RWPE2 (cell line): Measurements from ENCODE around the gene CYB5R3.

ENCODE experiments used
- ATAC-seq: fragments of 200-7000 bp; cut with Tn5 transposase; 3 replicates; pipeline ENCODE4 v1.9.1; 2021; ENCODE audit warnings: low read depth
- DNase-seq: peaks from one replicate; pipeline ENCODE4 v3.0.0-alpha.2; 2020; ENCODE audit warnings: low spot score
- H3K27ac ChIP-seq: fragments of 450-650 bp; 2 replicates; pipeline ENCODE4 v1.5.1; 2017; ENCODE audit warnings: mild to moderate bottlenecking; ENCODE audit not compliant: poor library complexity, severe bottlenecking
- H3K27me3 ChIP-seq: fragments of 250-450 bp; sonication (Bioruptor Pico); 2 replicates; pipeline ENCODE4 v1.5.1; 2021; ENCODE audit warnings: mild to moderate bottlenecking, moderate library complexity; ENCODE audit not compliant: insufficient read depth, poor library complexity, severe bottlenecking
- H3K36me3 ChIP-seq: fragments of 250-450 bp; sonication (Bioruptor Pico); 2 replicates; pipeline ENCODE4 v1.5.1; 2020; ENCODE audit warnings: low read depth, mild to moderate bottlenecking, moderate library complexity
- H3K4me1 ChIP-seq: fragments of 250-450 bp; sonication (Bioruptor Pico); 2 replicates; pipeline ENCODE4 v1.5.1; 2021; ENCODE audit warnings: mild to moderate bottlenecking, moderate library complexity; ENCODE audit not compliant: insufficient read depth, poor library complexity, severe bottlenecking
- H3K4me3 ChIP-seq: fragments of 250-450 bp; sonication (Bioruptor Pico); 2 replicates; pipeline ENCODE4 v1.5.1; 2021; ENCODE audit warnings: mild to moderate bottlenecking, moderate library complexity; ENCODE audit not compliant: severe bottlenecking
- H3K9me3 ChIP-seq: fragments of 250-450 bp; sonication (Bioruptor Pico); 2 replicates; pipeline ENCODE4 v1.5.1; 2021; ENCODE audit warnings: mild to moderate bottlenecking, moderate library complexity; ENCODE audit not compliant: severe bottlenecking
- TF ChIP-seq, protein P1 (sequence below): fragments of 450-650 bp; IDR thresholded peaks from one replicate; pipeline ENCODE4 v1.5.1; 2017; ENCODE audit warnings: mild to moderate bottlenecking, moderate library complexity; ENCODE audit not compliant: poor library complexity, severe bottlenecking

Gene CYB5R3

GRCh38 chr22:42664976-42665831, 16.0 kb upstream of the CYB5R3 start:
- Histone ChIP-seq H3K4me1 (no peaks in the 10 kb centered on the region), H3K9me3 (no peaks in the 10 kb centered on the region), H3K27ac (no peak overlapping the region), H3K27me3 (no peaks in the 10 kb centered on the region), H3K4me3 (no peak overlapping the region), H3K36me3 (no peaks in the 10 kb centered on the region)
- ATAC-seq (no peak), DNase-seq (no peak)
- TF ChIP-seq, protein P1, sequence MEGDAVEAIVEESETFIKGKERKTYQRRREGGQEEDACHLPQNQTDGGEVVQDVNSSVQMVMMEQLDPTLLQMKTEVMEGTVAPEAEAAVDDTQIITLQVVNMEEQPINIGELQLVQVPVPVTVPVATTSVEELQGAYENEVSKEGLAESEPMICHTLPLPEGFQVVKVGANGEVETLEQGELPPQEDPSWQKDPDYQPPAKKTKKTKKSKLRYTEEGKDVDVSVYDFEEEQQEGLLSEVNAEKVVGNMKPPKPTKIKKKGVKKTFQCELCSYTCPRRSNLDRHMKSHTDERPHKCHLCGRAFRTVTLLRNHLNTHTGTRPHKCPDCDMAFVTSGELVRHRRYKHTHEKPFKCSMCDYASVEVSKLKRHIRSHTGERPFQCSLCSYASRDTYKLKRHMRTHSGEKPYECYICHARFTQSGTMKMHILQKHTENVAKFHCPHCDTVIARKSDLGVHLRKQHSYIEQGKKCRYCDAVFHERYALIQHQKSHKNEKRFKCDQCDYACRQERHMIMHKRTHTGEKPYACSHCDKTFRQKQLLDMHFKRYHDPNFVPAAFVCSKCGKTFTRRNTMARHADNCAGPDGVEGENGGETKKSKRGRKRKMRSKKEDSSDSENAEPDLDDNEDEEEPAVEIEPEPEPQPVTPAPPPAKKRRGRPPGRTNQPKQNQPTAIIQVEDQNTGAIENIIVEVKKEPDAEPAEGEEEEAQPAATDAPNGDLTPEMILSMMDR: no peak

DNA sequence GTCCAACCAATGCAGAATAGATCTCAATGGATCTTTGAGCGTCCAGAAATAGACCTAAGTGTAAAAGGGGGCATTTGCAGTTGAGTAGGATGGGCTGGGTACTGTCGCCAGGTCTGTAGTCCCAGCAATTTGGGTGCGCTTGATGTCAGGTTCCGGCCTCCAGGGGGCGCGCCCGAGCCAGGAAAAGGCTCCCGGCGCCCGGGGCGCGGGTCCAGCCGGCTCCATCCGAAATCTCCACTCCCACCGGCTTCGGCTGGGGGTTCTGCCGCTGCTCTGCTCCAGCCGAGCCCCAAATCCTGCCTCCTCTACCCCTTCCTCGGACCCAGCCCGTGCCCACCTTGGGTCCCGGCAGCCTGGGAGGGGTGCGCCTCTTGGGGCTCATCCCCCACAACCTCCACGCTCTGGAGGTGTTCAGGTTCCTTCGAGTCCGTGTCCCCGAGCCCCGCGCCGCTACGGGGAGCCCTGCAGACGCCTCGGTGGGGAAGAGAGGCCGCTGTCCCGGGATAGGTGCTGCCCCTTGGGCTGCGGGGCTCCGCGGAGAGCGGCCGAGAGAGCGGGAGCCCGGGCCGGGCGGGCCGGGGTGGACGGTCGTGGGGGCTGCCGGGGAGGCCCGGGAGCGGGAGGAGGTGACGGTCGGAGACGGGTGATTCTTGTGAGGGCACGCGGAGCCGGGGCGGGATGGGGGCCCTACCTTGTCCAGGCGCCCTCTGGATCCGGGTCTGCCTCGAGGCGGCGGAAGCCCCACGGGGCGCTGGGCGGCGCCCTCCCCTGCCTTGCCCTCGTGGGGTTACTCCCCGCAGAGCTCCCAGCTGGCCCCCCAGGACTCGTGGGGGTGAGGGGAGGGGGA, 13.0 kb upstream of the CYB5R3 start:
- TF ChIP-seq, protein P1: peak; percentile 88
- peak overlapping the region; percentile 22 for H3K4me3 ChIP-seq
- ATAC-seq (peak; percentile 85), DNase-seq (no peak)
- H3K4me1 ChIP-seq: no peaks in the 10 kb centered on the region
- no peaks in the 10 kb centered on the region for H3K36me3 ChIP-seq
- H3K27me3 ChIP-seq: no peaks in the 10 kb centered on the region
- no peak overlapping the region for H3K27ac ChIP-seq
- peaks cover 2% of the 10 kb centered on the region for H3K9me3 ChIP-seq

- TF ChIP-seq, protein P1: no peak
- H3K4me3 ChIP-seq: no peak overlapping the region
- peaks cover 2% of the 10 kb centered on the region for H3K9me3 ChIP-seq
- H3K27ac ChIP-seq: no peak overlapping the region
- no peak for ATAC-seq
- DNase-seq: no peak
- no peaks in the 10 kb centered on the region for H3K27me3 ChIP-seq
- H3K36me3 ChIP-seq: no peaks in the 10 kb centered on the region
- no peaks in the 10 kb centered on the region for H3K4me1 ChIP-seq
These were observed 7.4 kb upstream of the CYB5R3 start for GRCh38 chr22:42656578-42656977.

GRCh38 chr22:42655693-42656092, 6.5 kb upstream of the CYB5R3 start:
- no peak overlapping the region for H3K27ac ChIP-seq
- no peak for ATAC-seq
- DNase-seq: no peak

More at GRCh38 chr22:42655693-42656092, 6.5 kb upstream of the CYB5R3 start:
- Histone ChIP-seq H3K4me3 (no peak overlapping the region), H3K36me3 (no peaks in the 10 kb centered on the region), H3K27me3 (no peaks in the 10 kb centered on the region), H3K9me3 (peaks cover 2% of the 10 kb centered on the region), H3K4me1 (no peaks in the 10 kb centered on the region)
- TF ChIP-seq, protein P1: no peak
